Dendritic cell treated with granulocyte-macrophage colony-stimulating factor and Interleukin-4, amounts not matched to agents 40 ng/mL and 50 ng/mL, for 4 days (primary cell): ENCODE data around the gene PLEKHG4B.

ENCODE experiments used
- H3K27ac Mint-ChIP-seq: one replicate; pipeline ENCODE4 v1.8.0; 2022; ENCODE audit warnings: mild to moderate bottlenecking, mixed read lengths
- H3K27me3 Mint-ChIP-seq: one replicate; pipeline ENCODE4 v1.8.0; 2022; ENCODE audit warnings: mild to moderate bottlenecking, mixed read lengths
- H3K36me3 Mint-ChIP-seq: one replicate; pipeline ENCODE4 v1.8.0; 2022; ENCODE audit warnings: low read depth, mixed read lengths
- H3K4me1 Mint-ChIP-seq: one replicate; pipeline ENCODE4 v1.8.0; 2022; ENCODE audit warnings: low read depth, mixed read lengths
- H3K4me3 Mint-ChIP-seq: one replicate; pipeline ENCODE4 v1.8.0; 2022; ENCODE audit warnings: mild to moderate bottlenecking, moderate library complexity, mixed read lengths
- H3K9me3 Mint-ChIP-seq: one replicate; pipeline ENCODE4 v1.8.0; 2022; ENCODE audit warnings: mixed read lengths
- intact Hi-C: fragments of 100-400 bp; cut with micrococcal nuclease; formaldehyde crosslinking; loops from one replicate; pipeline ENCODE4 v1.15.0; 2022

Gene PLEKHG4B

GRCh38 chr5:167511-167910 lies 75.5 kb downstream of the PLEKHG4B start:
- Mint-ChIP-seq H3K4me1 (no peaks in the 10 kb centered on the region), H3K27me3 (peaks cover 1% of the 10 kb centered on the region), H3K4me3 (no peak overlapping the region), H3K27ac (no peak overlapping the region), H3K9me3 (no peaks in the 10 kb centered on the region), H3K36me3 (no peaks in the 10 kb centered on the region)
- intact Hi-C loops: no loop called here

- intact Hi-C loops: no loop called here
- H3K27me3 Mint-ChIP-seq: peaks cover 1% of the 10 kb centered on the region
- no peaks in the 10 kb centered on the region for H3K36me3 Mint-ChIP-seq
- no peak overlapping the region for H3K27ac Mint-ChIP-seq
- H3K4me1 Mint-ChIP-seq: no peaks in the 10 kb centered on the region
- no peaks in the 10 kb centered on the region for H3K9me3 Mint-ChIP-seq
- H3K4me3 Mint-ChIP-seq: no peak overlapping the region
Observed at GRCh38 chr5:167982-168660, 76.2 kb downstream of the PLEKHG4B start.

- Mint-ChIP-seq H3K4me3 (no peak overlapping the region), H3K9me3 (no peaks in the 10 kb centered on the region), H3K27ac (no peak overlapping the region), H3K27me3 (peaks cover 1% of the 10 kb centered on the region), H3K4me1 (no peaks in the 10 kb centered on the region), H3K36me3 (no peaks in the 10 kb centered on the region)
- intact Hi-C loops: no loop called here
Observed at GRCh38 chr5:169071-169727, 77.2 kb downstream of the PLEKHG4B start.

GRCh38 chr5:169728-170094 lies 77.7 kb downstream of the PLEKHG4B start:
- intact Hi-C loops: no loop called here
- no peaks in the 10 kb centered on the region for H3K36me3 Mint-ChIP-seq
- no peaks in the 10 kb centered on the region for H3K9me3 Mint-ChIP-seq
- peaks cover 1% of the 10 kb centered on the region for H3K27me3 Mint-ChIP-seq
- H3K4me3 Mint-ChIP-seq: no peak overlapping the region
- no peaks in the 10 kb centered on the region for H3K4me1 Mint-ChIP-seq
- H3K27ac Mint-ChIP-seq: no peak overlapping the region

- no peak overlapping the region for H3K4me3 Mint-ChIP-seq
- H3K9me3 Mint-ChIP-seq: no peaks in the 10 kb centered on the region
- no peaks in the 10 kb centered on the region for H3K4me1 Mint-ChIP-seq
- H3K27me3 Mint-ChIP-seq: peaks cover 1% of the 10 kb centered on the region
- intact Hi-C loops: no loop called here
- H3K36me3 Mint-ChIP-seq: no peaks in the 10 kb centered on the region
- H3K27ac Mint-ChIP-seq: no peak overlapping the region
Observed at GRCh38 chr5:170971-171800, 79.2 kb downstream of the PLEKHG4B start.

GRCh38 chr5:171801-172331 lies 79.9 kb downstream of the PLEKHG4B start:
- H3K27me3 Mint-ChIP-seq: peaks cover 1% of the 10 kb centered on the region

GRCh38 chr5:172421-172820 lies 80.5 kb downstream of the PLEKHG4B start:
- Mint-ChIP-seq H3K27me3 (peaks cover 1% of the 10 kb centered on the region), H3K36me3 (no peaks in the 10 kb centered on the region), H3K4me1 (no peaks in the 10 kb centered on the region), H3K27ac (no peak overlapping the region), H3K4me3 (no peak overlapping the region), H3K9me3 (no peaks in the 10 kb centered on the region)
- intact Hi-C loops: no loop called here

More at GRCh38 chr5:171801-172331, 79.9 kb downstream of the PLEKHG4B start:
- H3K9me3 Mint-ChIP-seq: no peaks in the 10 kb centered on the region
- intact Hi-C loops: no loop called here
- H3K4me3 Mint-ChIP-seq: no peak overlapping the region
- H3K4me1 Mint-ChIP-seq: no peaks in the 10 kb centered on the region
- H3K27ac Mint-ChIP-seq: no peak overlapping the region
- H3K36me3 Mint-ChIP-seq: no peaks in the 10 kb centered on the region

GRCh38 chr5:172841-173251 lies 80.9 kb downstream of the PLEKHG4B start:
- Mint-ChIP-seq H3K4me1 (no peaks in the 10 kb centered on the region), H3K27ac (no peak overlapping the region), H3K4me3 (no peak overlapping the region), H3K9me3 (no peaks in the 10 kb centered on the region), H3K36me3 (no peaks in the 10 kb centered on the region), H3K27me3 (peaks cover 1% of the 10 kb centered on the region)
- intact Hi-C loops: no loop called here

GRCh38 chr5:173392-174290 lies 81.7 kb downstream of the PLEKHG4B start:
- intact Hi-C loops: no loop called here
- no peaks in the 10 kb centered on the region for H3K4me1 Mint-ChIP-seq
- peaks cover 1% of the 10 kb centered on the region for H3K27me3 Mint-ChIP-seq

GRCh38 chr5:174291-174600 lies 82.3 kb downstream of the PLEKHG4B start:
- H3K9me3 Mint-ChIP-seq: no peaks in the 10 kb centered on the region
- H3K27ac Mint-ChIP-seq: no peak overlapping the region
- no peaks in the 10 kb centered on the region for H3K4me1 Mint-ChIP-seq
- intact Hi-C loops: no loop called here
- H3K4me3 Mint-ChIP-seq: no peak overlapping the region
- H3K36me3 Mint-ChIP-seq: no peaks in the 10 kb centered on the region
- peaks cover 1% of the 10 kb centered on the region for H3K27me3 Mint-ChIP-seq

More at GRCh38 chr5:173392-174290, 81.7 kb downstream of the PLEKHG4B start:
- H3K36me3 Mint-ChIP-seq: no peaks in the 10 kb centered on the region
- no peaks in the 10 kb centered on the region for H3K9me3 Mint-ChIP-seq
- no peak overlapping the region for H3K27ac Mint-ChIP-seq
- H3K4me3 Mint-ChIP-seq: no peak overlapping the region

- Mint-ChIP-seq H3K4me1 (no peaks in the 10 kb centered on the region), H3K4me3 (no peak overlapping the region), H3K27me3 (peaks cover 1% of the 10 kb centered on the region), H3K27ac (no peak overlapping the region), H3K9me3 (no peaks in the 10 kb centered on the region), H3K36me3 (no peaks in the 10 kb centered on the region)
- intact Hi-C loops: no loop called here
Observed at GRCh38 chr5:174876-175465, 83.0 kb downstream of the PLEKHG4B start.

- Mint-ChIP-seq H3K36me3 (no peaks in the 10 kb centered on the region), H3K9me3 (no peaks in the 10 kb centered on the region), H3K4me3 (no peak overlapping the region), H3K4me1 (no peaks in the 10 kb centered on the region), H3K27ac (no peak overlapping the region), H3K27me3 (peaks cover 3% of the 10 kb centered on the region)
- intact Hi-C loops: no loop called here
Observed at GRCh38 chr5:176296-176823, 84.4 kb downstream of the PLEKHG4B start.

GRCh38 chr5:178110-178509 lies 86.1 kb downstream of the PLEKHG4B start:
- Mint-ChIP-seq H3K4me3 (no peak overlapping the region), H3K4me1 (no peaks in the 10 kb centered on the region), H3K9me3 (no peaks in the 10 kb centered on the region), H3K36me3 (no peaks in the 10 kb centered on the region), H3K27me3 (peaks cover 3% of the 10 kb centered on the region), H3K27ac (no peak overlapping the region)
- intact Hi-C loops: no loop called here
